Effector memory CD4-positive, alpha-beta T cell (primary cell): ENCODE measurements around the gene RAPGEF6.

Experiments used
- DNase-seq, 3 donors: peaks; one replicate each; pipeline ENCODE4 v3.0.0-alpha.2; 2020
- H3K27ac ChIP-seq: 2 replicates; pipeline ENCODE4 v1.7.0; 2013; ENCODE audit warnings: mild to moderate bottlenecking, low read length, moderate library complexity; ENCODE audit not compliant: insufficient read depth, poor library complexity, severe bottlenecking
- H3K27me3 ChIP-seq: replicated peaks from 2 replicates; pipeline ENCODE4 v1.7.0; 2013; ENCODE audit warnings: mild to moderate bottlenecking, low read length; ENCODE audit not compliant: insufficient read depth, control insufficient read depth, poor library complexity, severe bottlenecking
- H3K36me3 ChIP-seq: 2 replicates; pipeline ENCODE4 v1.7.0; 2013; ENCODE audit warnings: mild to moderate bottlenecking, low read length, moderate library complexity; ENCODE audit not compliant: control insufficient read depth, insufficient read depth
- H3K4me1 ChIP-seq: 2 replicates; pipeline ENCODE4 v1.7.0; 2013; ENCODE audit warnings: low read length, mild to moderate bottlenecking; ENCODE audit not compliant: control insufficient read depth, insufficient read depth, poor library complexity, severe bottlenecking
- H3K4me3 ChIP-seq: 2 replicates; pipeline ENCODE4 v1.7.0; 2013; ENCODE audit warnings: low read length, low read depth, mild to moderate bottlenecking; ENCODE audit not compliant: insufficient read depth, poor library complexity, severe bottlenecking
- H3K9me3 ChIP-seq: 2 replicates; pipeline ENCODE4 v1.7.0; 2013; ENCODE audit warnings: mild to moderate bottlenecking, low read length, moderate library complexity; ENCODE audit not compliant: control insufficient read depth

RAPGEF6 gene

GRCh38 chr5:131644822-131645221 is 9.8 kb upstream of the RAPGEF6 start:
- no peaks in the 10 kb centered on the region for H3K4me1 ChIP-seq
- no peak overlapping the region for H3K27ac ChIP-seq
- no peaks in the 10 kb centered on the region for H3K9me3 ChIP-seq
- DNase-seq = no peak
- H3K4me3 ChIP-seq = no peak overlapping the region
- peaks cover 3% of the 10 kb centered on the region for H3K36me3 ChIP-seq
- no peaks in the 10 kb centered on the region for H3K27me3 ChIP-seq

DNA sequence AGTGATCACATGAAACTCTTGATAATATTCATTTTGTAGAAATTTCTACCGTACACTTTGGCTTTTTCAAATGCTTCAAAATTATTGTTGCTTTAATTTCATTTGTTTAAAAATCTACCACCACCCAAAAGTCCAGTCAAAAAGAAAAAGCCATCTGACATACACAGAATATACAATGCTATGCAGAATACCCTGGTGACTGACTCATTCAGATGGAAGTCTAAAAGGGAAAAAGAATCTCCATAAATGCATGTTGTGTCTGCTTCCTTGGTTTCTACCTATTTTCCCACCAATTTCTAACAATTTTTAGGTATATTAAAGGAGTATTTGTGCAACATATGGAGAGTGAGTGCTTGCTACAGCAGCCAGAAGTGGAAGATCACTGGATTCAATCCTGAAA is 9.3 kb upstream of the RAPGEF6 start:
- H3K4me1 ChIP-seq = no peaks in the 10 kb centered on the region
- DNase-seq = no peak
- no peak overlapping the region for H3K27ac ChIP-seq
- no peaks in the 10 kb centered on the region for H3K27me3 ChIP-seq
- H3K9me3 ChIP-seq = no peaks in the 10 kb centered on the region
- H3K4me3 ChIP-seq = no peak overlapping the region
- H3K36me3 ChIP-seq = peaks cover 3% of the 10 kb centered on the region

GRCh38 chr5:131641494-131641893 is 6.5 kb upstream of the RAPGEF6 start:
- H3K27ac ChIP-seq = no peak overlapping the region
- no peaks in the 10 kb centered on the region for H3K27me3 ChIP-seq
- H3K4me3 ChIP-seq = no peak overlapping the region
- H3K9me3 ChIP-seq = no peaks in the 10 kb centered on the region
- peaks cover 2% of the 10 kb centered on the region for H3K4me1 ChIP-seq
- H3K36me3 ChIP-seq = peaks cover 1% of the 10 kb centered on the region
- DNase-seq = no peak

- Histone ChIP-seq H3K27ac (no peak overlapping the region), H3K9me3 (no peaks in the 10 kb centered on the region), H3K4me3 (no peak overlapping the region), H3K4me1 (peaks cover 10% of the 10 kb centered on the region), H3K36me3 (no peaks in the 10 kb centered on the region), H3K27me3 (no peaks in the 10 kb centered on the region)
- DNase-seq = no peak
Measured at GRCh38 chr5:131640043-131640856, 5.2 kb upstream of the RAPGEF6 start.

GRCh38 chr5:131639148-131639547 is 4.1 kb upstream of the RAPGEF6 start:
- no peak for DNase-seq
- H3K9me3 ChIP-seq = no peaks in the 10 kb centered on the region
- peaks cover 10% of the 10 kb centered on the region for H3K4me1 ChIP-seq
- H3K36me3 ChIP-seq = no peaks in the 10 kb centered on the region
- no peaks in the 10 kb centered on the region for H3K27me3 ChIP-seq
- no peak overlapping the region for H3K27ac ChIP-seq
- H3K4me3 ChIP-seq = no peak overlapping the region

- no peaks in the 10 kb centered on the region for H3K9me3 ChIP-seq
- no peak overlapping the region for H3K4me3 ChIP-seq
- no peaks in the 10 kb centered on the region for H3K27me3 ChIP-seq
- DNase-seq = no peak
- no peaks in the 10 kb centered on the region for H3K36me3 ChIP-seq
- H3K27ac ChIP-seq = no peak overlapping the region
- peaks cover 20% of the 10 kb centered on the region for H3K4me1 ChIP-seq
Measured at GRCh38 chr5:131637694-131638093, 2.7 kb upstream of the RAPGEF6 start.

DNA sequence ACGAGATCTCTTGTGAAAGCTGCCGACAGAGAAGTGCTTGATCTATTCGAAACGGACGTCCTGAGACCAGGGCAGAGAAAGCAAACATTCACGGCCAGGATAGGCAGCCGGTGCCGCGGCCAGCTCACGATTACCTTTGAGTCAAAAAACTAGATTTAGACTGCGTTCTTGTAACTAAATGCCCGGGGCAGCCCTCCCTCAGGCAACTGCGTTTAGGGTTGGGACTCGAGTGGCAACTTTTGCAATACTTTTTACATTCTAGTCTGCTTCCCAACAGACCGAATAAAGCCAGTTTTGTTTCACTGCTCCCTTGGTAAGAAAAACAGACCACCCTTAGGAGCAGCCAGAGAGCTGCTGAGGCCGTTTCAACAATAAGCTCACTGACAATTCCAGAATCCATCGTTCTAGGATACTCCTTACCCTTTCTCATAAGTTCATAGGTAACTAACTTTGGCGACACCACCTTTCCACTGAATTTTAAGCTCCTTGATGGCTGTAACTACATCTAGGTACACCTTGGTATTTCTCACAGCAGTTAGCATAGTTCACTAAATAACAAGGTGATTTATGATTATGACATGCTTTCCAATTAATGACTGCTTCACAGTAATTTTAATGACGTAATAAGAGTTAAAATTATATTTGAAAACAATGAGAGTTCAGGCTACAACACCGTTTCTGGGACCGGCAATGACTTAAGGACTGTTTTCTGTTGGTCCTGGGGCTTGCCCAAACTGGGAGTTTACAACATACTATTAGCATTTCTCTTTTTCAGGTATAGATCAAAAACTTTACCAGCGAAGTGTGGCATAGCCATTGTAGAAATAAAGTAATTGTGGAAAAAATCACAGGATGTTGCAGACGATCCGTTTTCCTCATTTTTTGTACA is 899 bp upstream of the RAPGEF6 start:
- peak overlapping the region; percentile 97 for H3K27ac ChIP-seq
- peak overlapping the region; percentile 81 for H3K4me3 ChIP-seq
- peaks cover 25% of the 10 kb centered on the region for H3K4me1 ChIP-seq
- no peaks in the 10 kb centered on the region for H3K27me3 ChIP-seq
- no peak for DNase-seq
- no peaks in the 10 kb centered on the region for H3K9me3 ChIP-seq
- H3K36me3 ChIP-seq = no peaks in the 10 kb centered on the region

DNA sequence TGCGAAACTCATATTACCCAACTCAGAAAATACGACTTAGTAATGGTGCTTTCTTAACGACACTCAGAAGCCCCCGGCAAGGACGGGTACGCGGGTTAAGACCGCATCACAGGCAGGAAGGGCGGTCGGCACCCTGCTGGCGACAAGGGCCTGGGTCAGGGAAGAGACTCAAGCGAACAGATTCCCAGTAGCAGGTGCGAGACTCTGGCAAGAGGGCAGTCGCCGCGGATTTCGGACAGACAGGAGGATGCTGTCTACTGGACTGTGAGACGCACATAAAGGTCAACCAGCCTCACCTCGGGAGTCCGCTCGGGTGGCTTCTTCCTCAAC is 398 bp downstream of the RAPGEF6 start:
- H3K27ac ChIP-seq = peak overlapping the region; percentile 97
- H3K36me3 ChIP-seq = no peaks in the 10 kb centered on the region
- no peaks in the 10 kb centered on the region for H3K9me3 ChIP-seq
- DNase-seq = peak; percentile 56 to 59 (median 57)
- H3K4me1 ChIP-seq = peaks cover 32% of the 10 kb centered on the region
- peak overlapping the region; percentile 81 for H3K4me3 ChIP-seq
- H3K27me3 ChIP-seq = no peaks in the 10 kb centered on the region

DNA sequence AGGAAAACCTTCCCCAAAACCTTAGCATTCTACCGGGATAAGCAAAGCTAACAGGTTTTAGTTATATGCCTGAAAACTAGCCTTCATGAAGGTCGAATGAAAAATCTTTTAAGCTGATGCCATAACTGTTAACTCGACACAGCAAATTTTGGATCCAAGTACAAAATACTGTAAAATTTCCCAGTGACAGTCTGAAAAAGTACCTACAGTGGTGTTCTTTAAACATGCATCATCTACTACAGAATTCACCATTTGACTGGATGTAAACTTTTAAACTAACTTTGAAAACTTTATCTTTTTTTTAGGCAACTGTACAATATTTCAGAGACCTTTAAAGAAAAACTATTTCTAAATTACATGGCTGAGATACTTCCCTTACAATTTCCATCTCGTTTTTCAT is 791 bp downstream of the RAPGEF6 start:
- Histone ChIP-seq H3K36me3 (no peaks in the 10 kb centered on the region), H3K4me1 (peaks cover 32% of the 10 kb centered on the region), H3K27me3 (no peaks in the 10 kb centered on the region), H3K27ac (peak overlapping the region; percentile 97), H3K9me3 (no peaks in the 10 kb centered on the region), H3K4me3 (peak overlapping the region; percentile 81)
- no peak for DNase-seq

DNA sequence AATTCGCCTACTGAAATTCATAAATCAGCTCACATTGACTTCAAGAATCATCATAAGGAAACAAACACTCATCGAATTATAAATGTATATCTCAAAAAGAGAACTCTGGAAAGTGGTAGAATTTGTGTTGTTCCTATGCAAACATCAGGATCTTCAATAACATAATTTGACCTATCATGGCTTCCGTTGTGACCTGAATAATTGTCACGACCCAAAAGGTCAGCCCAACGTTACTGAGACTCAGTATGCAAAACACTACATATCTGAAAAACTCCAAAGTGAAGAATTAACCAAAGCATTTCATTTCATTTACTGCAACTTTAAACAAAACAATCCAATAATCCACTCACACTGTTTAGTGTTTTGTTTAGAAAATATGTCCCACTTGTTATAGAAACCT is 1.2 kb downstream of the RAPGEF6 start:
- Histone ChIP-seq H3K36me3 (no peaks in the 10 kb centered on the region), H3K4me1 (peaks cover 32% of the 10 kb centered on the region), H3K27ac (peak overlapping the region; percentile 97), H3K9me3 (no peaks in the 10 kb centered on the region), H3K27me3 (no peaks in the 10 kb centered on the region), H3K4me3 (peak overlapping the region; percentile 81)
- no peak for DNase-seq
